Measurements from ENCODE around the gene USP4.

DNA sequence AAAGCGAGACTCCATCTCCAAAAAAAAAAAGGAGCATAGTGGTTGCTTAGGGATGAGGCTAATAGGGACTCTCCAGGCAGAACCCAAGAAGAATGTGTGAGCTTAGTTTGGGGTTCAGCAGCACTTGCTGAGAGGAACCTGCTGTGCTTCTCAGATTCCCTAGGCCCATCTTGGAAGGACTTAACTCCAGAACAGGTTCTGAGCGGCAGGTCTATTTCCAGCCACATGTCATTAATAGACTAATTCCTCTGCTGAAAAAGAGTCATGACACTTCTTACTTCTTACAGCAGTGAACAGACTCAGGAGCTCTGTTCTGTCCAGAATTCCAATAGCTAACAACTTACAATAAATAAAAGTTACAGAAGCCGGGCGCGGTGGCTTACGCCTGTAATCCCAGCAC is 49.4 kb upstream of the USP4 start:
- TF ChIP-seq, protein P1, sequence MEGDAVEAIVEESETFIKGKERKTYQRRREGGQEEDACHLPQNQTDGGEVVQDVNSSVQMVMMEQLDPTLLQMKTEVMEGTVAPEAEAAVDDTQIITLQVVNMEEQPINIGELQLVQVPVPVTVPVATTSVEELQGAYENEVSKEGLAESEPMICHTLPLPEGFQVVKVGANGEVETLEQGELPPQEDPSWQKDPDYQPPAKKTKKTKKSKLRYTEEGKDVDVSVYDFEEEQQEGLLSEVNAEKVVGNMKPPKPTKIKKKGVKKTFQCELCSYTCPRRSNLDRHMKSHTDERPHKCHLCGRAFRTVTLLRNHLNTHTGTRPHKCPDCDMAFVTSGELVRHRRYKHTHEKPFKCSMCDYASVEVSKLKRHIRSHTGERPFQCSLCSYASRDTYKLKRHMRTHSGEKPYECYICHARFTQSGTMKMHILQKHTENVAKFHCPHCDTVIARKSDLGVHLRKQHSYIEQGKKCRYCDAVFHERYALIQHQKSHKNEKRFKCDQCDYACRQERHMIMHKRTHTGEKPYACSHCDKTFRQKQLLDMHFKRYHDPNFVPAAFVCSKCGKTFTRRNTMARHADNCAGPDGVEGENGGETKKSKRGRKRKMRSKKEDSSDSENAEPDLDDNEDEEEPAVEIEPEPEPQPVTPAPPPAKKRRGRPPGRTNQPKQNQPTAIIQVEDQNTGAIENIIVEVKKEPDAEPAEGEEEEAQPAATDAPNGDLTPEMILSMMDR (IDR thresholded peaks at IDR 0.05; ENCODE audit: low read length) = no peak
- no peak for TF ChIP-seq EZH2 (IDR thresholded peaks at IDR 0.05; ENCODE audit: borderline replicate concordance, low read length)
